ENCODE measurements around the gene RGR. TPM values are rescaled to one million over a fixed set of nuclear protein-coding genes. Genes with fewer than 3 reads are reported as not detected.

RGR gene
- total RNA-seq, 2 donors from 2014 or later = not detected

- H3K4me3 Mint-ChIP-seq = no peak overlapping the region
- peak overlapping the region; percentile 33 for H3K27ac Mint-ChIP-seq
These were observed 11.9 kb downstream of the RGR start for GRCh38 chr10:84256510-84257342.

GRCh38 chr10:84257343-84258020 lies 12.6 kb downstream of the RGR start:
- no peak for DNase-seq
- WGBS, 2 experiments (ENCODE audit: insufficient coverage in 1 of 2, insufficient read length in 1 of 2) = 84 to 85% methylated on average over 15 of the region's 15 CpGs
- H3K27ac Mint-ChIP-seq = no peak overlapping the region

More at GRCh38 chr10:84256510-84257342, 11.9 kb downstream of the RGR start:
- Mint-ChIP-seq H3K4me1 (no peaks in the 10 kb centered on the region), H3K9me3 (no peaks in the 10 kb centered on the region), H3K36me3 (ENCODE audit: low read depth) (no peaks in the 10 kb centered on the region), H3K27me3 (ENCODE audit: insufficient read depth) (peaks cover 29% of the 10 kb centered on the region)
- Histone ChIP-seq H3K4me1 (ENCODE audit: control insufficient read depth, insufficient read depth, low read length) (no peaks in the 10 kb centered on the region), H3K4me3 (ENCODE audit: low read length) (no peak overlapping the region), H3K27me3 (ENCODE audit: control insufficient read depth, insufficient read depth, low read length, poor library complexity, severe bottlenecking) (no peaks in the 10 kb centered on the region), H3K9me3 (ENCODE audit: control insufficient read depth, low read length) (no peaks in the 10 kb centered on the region), H3K27ac (ENCODE audit: low read depth, low read length) (no peak overlapping the region), H3K36me3 (ENCODE audit: control insufficient read depth, insufficient read depth, low read length) (no peaks in the 10 kb centered on the region), H3K9ac (ENCODE audit: extremely low read depth, low read length, poor library complexity, severe bottlenecking) (no peak overlapping the region)
- DNase-seq = peak; percentile 90
- TF ChIP-seq CTCF (conservative IDR thresholded peaks at IDR 0.05) = peak; percentile 92
- 70 to 77% methylated on average over 25 to 35 of the region's 35 CpGs for WGBS, 2 experiments (ENCODE audit: insufficient coverage in 1 of 2, insufficient read length in 1 of 2)

More at GRCh38 chr10:84257343-84258020, 12.6 kb downstream of the RGR start:
- Histone ChIP-seq H3K9ac (ENCODE audit: extremely low read depth, low read length, poor library complexity, severe bottlenecking) (no peak overlapping the region), H3K36me3 (ENCODE audit: control insufficient read depth, insufficient read depth, low read length) (no peaks in the 10 kb centered on the region), H3K4me1 (ENCODE audit: control insufficient read depth, insufficient read depth, low read length) (no peaks in the 10 kb centered on the region), H3K27ac (ENCODE audit: low read depth, low read length) (no peak overlapping the region), H3K9me3 (ENCODE audit: control insufficient read depth, low read length) (no peaks in the 10 kb centered on the region), H3K27me3 (ENCODE audit: control insufficient read depth, insufficient read depth, low read length, poor library complexity, severe bottlenecking) (no peaks in the 10 kb centered on the region), H3K4me3 (ENCODE audit: low read length) (no peak overlapping the region)
- H3K4me1 Mint-ChIP-seq = no peaks in the 10 kb centered on the region
- peaks cover 25% of the 10 kb centered on the region for H3K27me3 Mint-ChIP-seq (ENCODE audit: insufficient read depth)
- H3K9me3 Mint-ChIP-seq = no peaks in the 10 kb centered on the region
- no peak overlapping the region for H3K4me3 Mint-ChIP-seq
- no peak for TF ChIP-seq CTCF (conservative IDR thresholded peaks at IDR 0.05)
- no peaks in the 10 kb centered on the region for H3K36me3 Mint-ChIP-seq (ENCODE audit: low read depth)
